HG02759 (cell line): ENCODE measurements around the gene CNTNAP1.

ENCODE experiments used
- ATAC-seq: cut with Tn5 transposase; IDR thresholded peaks from one replicate; pipeline ENCODE4 v1.9.1; 2021; ENCODE audit warnings: mild to moderate bottlenecking, moderate library complexity; ENCODE audit not compliant: unreplicated experiment

The CNTNAP1 gene

GRCh38 chr17:42683407-42684034 lies 1.2 kb downstream of the CNTNAP1 start:
- ATAC-seq = no peak

- ATAC-seq = no peak
These were observed 2.7 kb downstream of the CNTNAP1 start for GRCh38 chr17:42684929-42685556.

- ATAC-seq = no peak
These were observed 3.5 kb downstream of the CNTNAP1 start for GRCh38 chr17:42685831-42686230.

GRCh38 chr17:42686520-42687128 lies 4.3 kb downstream of the CNTNAP1 start:
- ATAC-seq = no peak

- no peak for ATAC-seq
These were observed 5.5 kb downstream of the CNTNAP1 start for GRCh38 chr17:42687707-42688320.

GRCh38 chr17:42690596-42690995 lies 8.3 kb downstream of the CNTNAP1 start:
- no peak for ATAC-seq

GRCh38 chr17:42691021-42691545 lies 8.8 kb downstream of the CNTNAP1 start:
- ATAC-seq = no peak

GRCh38 chr17:42692489-42692888 lies 10.2 kb downstream of the CNTNAP1 start:
- no peak for ATAC-seq

GRCh38 chr17:42694524-42694923 lies 12.2 kb downstream of the CNTNAP1 start:
- no peak for ATAC-seq

- ATAC-seq = no peak
These were observed 13.2 kb downstream of the CNTNAP1 start for GRCh38 chr17:42695500-42695899.

GRCh38 chr17:42697108-42697811 lies 14.9 kb downstream of the CNTNAP1 start:
- ATAC-seq = no peak

- no peak for ATAC-seq
These were observed 16.5 kb downstream of the CNTNAP1 start for GRCh38 chr17:42698736-42699414.

- ATAC-seq = no peak
These were observed 17.0 kb downstream of the CNTNAP1 start for GRCh38 chr17:42699415-42699740.

- no peak for ATAC-seq
These were observed 18.4 kb downstream of the CNTNAP1 start for GRCh38 chr17:42700586-42701289.

- ATAC-seq = no peak
These were observed 20.1 kb downstream of the CNTNAP1 start for GRCh38 chr17:42702446-42702845.

GRCh38 chr17:42704490-42704836 lies 22.1 kb downstream of the CNTNAP1 start:
- peak; percentile 34 for ATAC-seq

GRCh38 chr17:42704837-42705494 lies 22.6 kb downstream of the CNTNAP1 start:
- ATAC-seq = peak; percentile 78

- ATAC-seq = no peak
These were observed 24.4 kb downstream of the CNTNAP1 start for GRCh38 chr17:42706732-42707131.

GRCh38 chr17:42708588-42708987 lies 26.3 kb downstream of the CNTNAP1 start:
- ATAC-seq = no peak

GRCh38 chr17:42709561-42709960 lies 27.2 kb downstream of the CNTNAP1 start:
- ATAC-seq = no peak
